K562 (cell line): ENCODE data around the gene CLIP2. TPM values are rescaled to one million over a fixed set of nuclear protein-coding genes. Genes with fewer than 3 reads are reported as not detected.

Source experiments
- ATAC-seq: fragments of 200-7000 bp; cut with Tn5 transposase; 3 replicates; pipeline ENCODE4 v1.9.1; 2020; ENCODE audit warnings: moderate library complexity
- BruUV-seq: library from RNA; stranded (reverse); fragments of 400-500 nt; replicated peaks from 2 replicates; lab custom pipeline; 2021; lab: Mats Ljungman, UMichigan
- CTCF ChIA-PET: fragments of 300-600 bp; formaldehyde crosslinking; extraction: SDS; loops from one replicate; lab custom pipeline; 2021; ENCODE audit warnings: low intra/inter-chr PET ratio; lab: Yijun Ruan, JAX
- POLR2A ChIA-PET: fragments of 300-600, 350-650 bp; sonication (Branson Sonifier 250); formaldehyde crosslinking; extraction: SDS; loops from one replicate; lab custom pipeline; 2021; ENCODE audit warnings: antibody characterized with exemption, inconsistent platforms; lab: Yijun Ruan, JAX
- DNase-seq, 4 experiments: peaks; one replicate each; pipeline versions ENCODE4 v3.0.0 to v3.0.0-alpha.2; 2011 to 2018; ENCODE audit warnings: low spot score in 3 of 4, mixed read lengths in 3 of 4; ENCODE audit errors: extremely low read depth in 1 of 4
- FAIRE-seq: peaks from 2 replicates; lab custom pipeline; 2011; peaks lifted over from hg19 to GRCh38; lab: Jason Lieb, UNC
- H2AFZ ChIP-seq: 2 replicates; pipeline ENCODE4 v1.6.0; 2011; ENCODE audit warnings: low read depth, low read length, control low read depth, inconsistent platforms
- H3K27ac ChIP-seq: fragments of 200-600 bp; 3 replicates; pipeline ENCODE4 v1.8.0; 2011; ENCODE audit warnings: low read depth, mild to moderate bottlenecking, control low read depth, inconsistent platforms, low read length, moderate library complexity, mixed read lengths; ENCODE audit errors: extremely low read depth
- H3K27me3 ChIP-seq, 2 experiments: fragments of 300-600 bp in 1 of 2; 2 replicates in 1 of 2; 3 replicates in 1 of 2; pipeline versions ENCODE4 v1.6.0 to v1.8.0; 2011; ENCODE audit warnings: inconsistent platforms in 2 of 2, low read length in 2 of 2, mild to moderate bottlenecking in 1 of 2, mixed read lengths in 1 of 2, moderate library complexity in 1 of 2; ENCODE audit not compliant: control insufficient read depth in 2 of 2, insufficient read depth in 2 of 2
- H3K36me3 ChIP-seq: fragments of 300-600 bp; 3 replicates; pipeline ENCODE4 v1.8.0; 2011; ENCODE audit warnings: mild to moderate bottlenecking, low read length, inconsistent platforms; ENCODE audit not compliant: control insufficient read depth, insufficient read depth
- H3K4me1 ChIP-seq, 2 experiments: fragments of 200-600 bp in 1 of 2; replicated peaks in 1 of 2; 2 replicates in 1 of 2; 3 replicates in 1 of 2; pipeline versions ENCODE4 v1.5.1 to v1.8.0; 2011; ENCODE audit warnings: inconsistent platforms in 2 of 2, low read length in 2 of 2, mild to moderate bottlenecking in 1 of 2, mixed read lengths in 1 of 2, moderate library complexity in 1 of 2; ENCODE audit not compliant: control insufficient read depth in 2 of 2, insufficient read depth in 2 of 2
- H3K4me2 ChIP-seq: 2 replicates; pipeline ENCODE4 v1.6.1; 2011; ENCODE audit warnings: low read length, control low read depth, inconsistent platforms, mixed read lengths; ENCODE audit not compliant: insufficient read depth
- H3K4me3 ChIP-seq: fragments of 200-600 bp; sonication (generic), shearing (Covaris generic); 2 replicates; pipeline ENCODE4 v1.5.1; 2016; ENCODE audit warnings: control low read depth, inconsistent platforms
- H3K79me2 ChIP-seq: fragments of 200-600 bp; 3 replicates; pipeline ENCODE4 v1.8.0; 2011; ENCODE audit warnings: low read length, inconsistent platforms; ENCODE audit not compliant: control insufficient read depth, insufficient read depth
- H3K9ac ChIP-seq, 2 experiments: 2 replicates each; pipeline versions ENCODE4 v1.6.0 to v1.6.1; 2011; ENCODE audit warnings: low read depth in 2 of 2, low read length in 2 of 2, control low read depth in 1 of 2, inconsistent platforms in 1 of 2, mild to moderate bottlenecking in 1 of 2, mixed read lengths in 1 of 2; ENCODE audit not compliant: insufficient read depth in 1 of 2
- H3K9me1 ChIP-seq: one replicate; pipeline ENCODE4 v1.6.0; 2011; ENCODE audit warnings: inconsistent platforms, mild to moderate bottlenecking, low read length, moderate library complexity; ENCODE audit not compliant: control insufficient read depth, insufficient read depth
- H3K9me3 ChIP-seq: replicated peaks from 2 replicates; pipeline ENCODE4 v1.5.1; 2011; ENCODE audit warnings: low read depth, low read length, inconsistent platforms; ENCODE audit not compliant: control insufficient read depth, insufficient read depth
- H4K20me1 ChIP-seq: replicated peaks from 2 replicates; pipeline ENCODE4 v1.6.1; 2011; ENCODE audit warnings: low read length, inconsistent platforms, mixed read lengths; ENCODE audit not compliant: control insufficient read depth, insufficient read depth
- HEY1 ChIP-seq: fragments of 250-450 bp; sonication (Bioruptor Pico); IDR thresholded peaks from 2 replicates; pipeline ENCODE4 v1.5.0; 2020; ENCODE audit warnings: mild to moderate bottlenecking, moderate library complexity, borderline replicate concordance
- MEIS2 ChIP-seq: fragments of 450-650 bp; IDR thresholded peaks from 2 replicates; pipeline ENCODE4 v1.6.1; 2014; ENCODE audit warnings: mild to moderate bottlenecking; ENCODE audit not compliant: partially characterized antibody
- RBM25 ChIP-seq: fragments of 200-400 bp; formaldehyde crosslinking; IDR thresholded peaks from 2 replicates; pipeline ENCODE4 v1.6.1; 2018; ENCODE audit warnings: low read length, low read depth, moderate library complexity; ENCODE audit not compliant: severe bottlenecking
- RBM39 ChIP-seq: fragments of 200-400 bp; formaldehyde crosslinking; optimal IDR thresholded peaks from 2 replicates; pipeline ENCODE3; 2018; ENCODE audit warnings: low read depth, low read length
- ZFP1 ChIP-seq: fragments of 450-650 bp; formaldehyde crosslinking; IDR thresholded peaks from 2 replicates; pipeline ENCODE4 v1.4.0; 2020; ENCODE audit warnings: mild to moderate bottlenecking, mixed read lengths
- ZNF121 ChIP-seq: sonication (generic); formaldehyde crosslinking; conservative IDR thresholded peaks from 2 replicates; pipeline ENCODE4 v1.8.0; 2022; ENCODE audit warnings: missing genetic modification reagents
- ZNF174 ChIP-seq: fragments of 250-450 bp; sonication (Bioruptor Pico); IDR thresholded peaks from 2 replicates; pipeline ENCODE4 v1.4.0; 2020; ENCODE audit warnings: mild to moderate bottlenecking
- WGBS: fragments of 100-300 bp; shearing (Covaris generic); methylation state at CpG from one replicate; pipeline ENCODE4 v1.1.6; 2016; ENCODE audit warnings: low coverage, mixed read lengths; ENCODE audit not compliant: insufficient coverage; ENCODE audit errors: missing lambda C conversion rate; 5-methylcytosine and 5-hydroxymethylcytosine counted together
- in situ Hi-C: fragments of 300-500 bp; cut with MboI; formaldehyde crosslinking; loops from 4 replicates; pipeline ENCODE4 v1.15.0; 2018; ENCODE audit warnings: inconsistent platforms, mixed read lengths
- intact Hi-C: fragments of 100-400 bp; cut with micrococcal nuclease; formaldehyde crosslinking; loops from 2 replicates; pipeline ENCODE4 v1.14.2; 2022
- polyA plus RNA-seq, 8 experiments: library from polyadenylated mRNA; depleted of rRNA in 4 of 8; stranded (reverse) in 5 of 8; unstranded in 3 of 8; fragments of >200 nt; fragmentation: Nextera tagmentation in 2 of 8; fragmentation: Illumina TruSeq in 1 of 8; extraction: Ambion mirVana in 2 of 8; extraction: Trizol in 1 of 8; gene quantifications; 2 replicates each; pipeline versions ENCODE4 v1.2.1 to v1.2.3, GENCODE V29; 2011 to 2014; ENCODE audit warnings: inconsistent platforms in 1 of 8, missing spikeins in 1 of 8
- total RNA-seq, 7 experiments: library from RNA; depleted of rRNA in 6 of 7; stranded (reverse); fragments of >200 nt in 6 of 7; fragmentation: Illumina TruSeq in 2 of 7; extraction: Trizol in 2 of 7; gene quantifications; 2 replicates each; pipeline versions ENCODE4 v1.2.1 to v1.2.3, GENCODE V29; 2011 to 2021; ENCODE audit warnings: low replicate concordance in 1 of 7
- TF ChIP-seq, protein P1 (sequence below): fragments of 250-450 bp; sonication (Bioruptor Pico); IDR thresholded peaks from 2 replicates; pipeline ENCODE4 v1.8.0; 2021; ENCODE audit warnings: mild to moderate bottlenecking, moderate library complexity
- TF ChIP-seq, protein P2 (sequence below): conservative IDR thresholded peaks from 2 replicates; pipeline ENCODE4 v1.6.1; 2011; ENCODE audit warnings: low read depth, mild to moderate bottlenecking, low read length; ENCODE audit not compliant: control insufficient read depth

CLIP2 gene
- total and polyA plus RNA-seq, 9 of the 15 experiments (the other 6 are each of a cell fraction or from before 2014, with no cell fraction given) = 0.07 to 5.4 (median 2.1) TPM

DNA sequence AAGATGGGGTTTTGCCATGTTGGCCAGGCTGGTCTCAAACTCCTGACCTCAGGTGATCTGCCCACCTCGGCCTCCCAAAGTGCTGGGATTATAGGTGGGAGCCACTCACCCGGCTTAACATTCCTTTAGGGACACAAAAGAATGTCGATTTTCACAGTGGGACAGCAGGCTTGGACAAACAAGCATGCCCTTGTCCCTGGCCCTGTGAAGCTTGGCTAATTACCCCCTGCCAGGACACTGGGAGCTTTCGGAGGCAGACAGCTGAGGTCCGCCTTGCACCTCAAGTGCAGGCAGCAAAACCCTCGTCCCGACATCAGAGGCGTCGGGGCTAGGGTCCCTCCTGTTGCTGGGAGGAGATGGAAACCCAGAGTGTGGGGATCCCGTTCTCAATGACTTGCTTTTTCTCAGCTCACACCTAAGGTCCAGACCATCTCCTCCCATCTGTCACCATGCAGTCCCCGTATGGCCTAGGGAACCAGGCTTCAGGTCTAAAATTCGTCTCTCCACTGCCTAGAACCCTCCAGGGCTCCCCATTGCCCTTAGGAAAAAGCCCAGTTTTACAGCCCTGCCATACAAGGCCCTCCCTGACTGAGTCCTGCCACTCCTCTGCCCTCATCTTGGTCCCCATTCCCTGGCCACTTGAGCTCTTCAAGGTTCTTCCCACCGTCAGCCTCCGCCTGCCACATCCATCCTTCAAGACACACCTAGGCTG, 6.3 kb upstream of the CLIP2 start (continued):
- TF ChIP-seq, protein P1, sequence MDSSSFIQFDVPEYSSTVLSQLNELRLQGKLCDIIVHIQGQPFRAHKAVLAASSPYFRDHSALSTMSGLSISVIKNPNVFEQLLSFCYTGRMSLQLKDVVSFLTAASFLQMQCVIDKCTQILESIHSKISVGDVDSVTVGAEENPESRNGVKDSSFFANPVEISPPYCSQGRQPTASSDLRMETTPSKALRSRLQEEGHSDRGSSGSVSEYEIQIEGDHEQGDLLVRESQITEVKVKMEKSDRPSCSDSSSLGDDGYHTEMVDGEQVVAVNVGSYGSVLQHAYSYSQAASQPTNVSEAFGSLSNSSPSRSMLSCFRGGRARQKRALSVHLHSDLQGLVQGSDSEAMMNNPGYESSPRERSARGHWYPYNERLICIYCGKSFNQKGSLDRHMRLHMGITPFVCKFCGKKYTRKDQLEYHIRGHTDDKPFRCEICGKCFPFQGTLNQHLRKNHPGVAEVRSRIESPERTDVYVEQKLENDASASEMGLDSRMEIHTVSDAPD (CRISPR knock-in tag) = no peak
- TF ChIP-seq RBM39 (no peak), MEIS2 (no peak), ZFP1 (CRISPR knock-in tag) (no peak)

DNA sequence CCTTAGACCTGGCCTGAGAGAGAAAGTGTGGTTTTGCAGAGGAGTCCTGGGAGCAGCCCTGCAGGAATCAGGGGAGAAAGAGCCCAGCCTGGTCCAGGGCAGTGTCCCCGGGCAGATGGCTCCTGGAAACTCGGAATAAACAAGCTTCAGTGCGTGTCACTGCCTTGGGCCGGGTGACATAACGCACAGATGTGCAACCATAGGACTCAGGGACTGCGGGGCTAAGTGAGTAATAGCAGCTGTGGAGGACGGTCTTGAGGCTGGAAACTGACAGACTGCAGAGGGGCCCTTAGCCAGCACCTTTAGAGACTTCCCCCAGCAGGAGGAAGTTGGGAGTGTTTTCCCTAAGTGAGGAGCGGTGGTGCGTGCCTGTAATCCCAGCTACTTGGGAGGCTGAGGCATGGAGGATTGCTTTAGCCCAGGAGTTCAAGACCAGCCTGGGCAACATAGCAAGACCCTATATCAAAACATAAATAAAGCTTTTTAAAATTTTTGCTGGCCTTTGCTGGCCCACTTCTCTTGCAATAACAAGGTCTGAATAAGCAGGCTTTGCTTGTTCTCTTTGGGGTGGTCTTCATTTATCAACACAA, 5.3 kb upstream of the CLIP2 start:
- no peaks in the 10 kb centered on the region for H3K9me3 ChIP-seq
- ATAC-seq (no peak), FAIRE-seq (no peak), DNase-seq (peak in 2 of 4 experiments; percentile 12 to 14)
- H3K4me3 ChIP-seq = no peak overlapping the region
- intact Hi-C loops (loop anchor here (2.0 kb wide), 1 partner anchor 13 kb away; no protein-coding TSS in a partner anchor), in situ Hi-C loops (no loop called here)
- WGBS = 41% methylated on average over 9 of the region's 9 CpGs
- H3K9me1 ChIP-seq = no peaks in the 10 kb centered on the region
- H3K36me3 ChIP-seq = no peaks in the 10 kb centered on the region
- BruUV-seq = no TSS peak
- no peak overlapping the region for H3K27ac ChIP-seq
- TF ChIP-seq HEY1 = no peak
- peak; percentile 81 for TF ChIP-seq ZNF121 (CRISPR knock-in tag)
- no peak for TF ChIP-seq ZNF174
- TF ChIP-seq, protein P2, sequence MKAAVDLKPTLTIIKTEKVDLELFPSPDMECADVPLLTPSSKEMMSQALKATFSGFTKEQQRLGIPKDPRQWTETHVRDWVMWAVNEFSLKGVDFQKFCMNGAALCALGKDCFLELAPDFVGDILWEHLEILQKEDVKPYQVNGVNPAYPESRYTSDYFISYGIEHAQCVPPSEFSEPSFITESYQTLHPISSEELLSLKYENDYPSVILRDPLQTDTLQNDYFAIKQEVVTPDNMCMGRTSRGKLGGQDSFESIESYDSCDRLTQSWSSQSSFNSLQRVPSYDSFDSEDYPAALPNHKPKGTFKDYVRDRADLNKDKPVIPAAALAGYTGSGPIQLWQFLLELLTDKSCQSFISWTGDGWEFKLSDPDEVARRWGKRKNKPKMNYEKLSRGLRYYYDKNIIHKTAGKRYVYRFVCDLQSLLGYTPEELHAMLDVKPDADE = no peak
- peak; percentile 14 for TF ChIP-seq RBM25
- ChIA-PET POLR2A (interaction anchor here (0.6 to 1.0 kb wide), 4 partner anchors 13 to 662 kb away, joined by 3 to 7 read pairs (median 3); no protein-coding TSS in a partner anchor), CTCF (no interaction called here)
- H3K9ac ChIP-seq = no peak overlapping the region
- no peaks in the 10 kb centered on the region for H4K20me1 ChIP-seq
- 0 out of 2 replicates have a peak overlapping the region, but pooled peaks have one; percentile 15 for H2AFZ ChIP-seq
- H3K79me2 ChIP-seq = no peaks in the 10 kb centered on the region
- H3K4me1 ChIP-seq = peaks cover 20 to 28% of the 10 kb centered on the region in 2 experiments
- no peaks in the 10 kb centered on the region; a peak in 1 of 5 replicates for H3K27me3 ChIP-seq
- no peak overlapping the region for H3K4me2 ChIP-seq
